Thoracic aorta (tissue), 2 donors: ENCODE results near the gene RIMKLA. TPM values are rescaled to one million over a fixed set of nuclear protein-coding genes. Genes with fewer than 3 reads are reported as not detected.

ENCODE experiments used
- ATAC-seq: fragments of 150-250 bp; one replicate; pipeline ENCODE4 v1.8.0; 2017; ENCODE audit warnings: low read depth; ENCODE audit not compliant: insufficient number of reproducible peaks, low FRiP score
- DNase-seq: peaks from one replicate; pipeline ENCODE4 v3.0.0-alpha.2; 2020; ENCODE audit warnings: low spot score
- H3K27ac ChIP-seq, 2 donors: fragments of 200-600 bp; sonication (generic); 1 replicate in 1 of 2; 2 replicates in 1 of 2; pipeline ENCODE4 v1.5.1; 2016; ENCODE audit warnings: mild to moderate bottlenecking in 2 of 2, moderate library complexity in 2 of 2
- H3K27me3 ChIP-seq: fragments of 200-600 bp; sonication (generic); replicated peaks from 2 replicates; pipeline ENCODE4 v1.6.0; 2016; ENCODE audit warnings: mild to moderate bottlenecking; ENCODE audit not compliant: insufficient read depth
- H3K36me3 ChIP-seq: fragments of 200-600 bp; sonication (generic); one replicate; pipeline ENCODE4 v1.5.1; 2016
- H3K4me1 ChIP-seq, 2 donors: fragments of 200-600 bp; sonication (generic); 1 replicate in 1 of 2; 2 replicates in 1 of 2; pipeline versions ENCODE4 v1.5.1 to v1.6.0; 2016; ENCODE audit warnings: low read depth in 2 of 2, mild to moderate bottlenecking in 1 of 2; ENCODE audit not compliant: control insufficient read depth in 1 of 2
- H3K4me3 ChIP-seq: fragments of 200-600 bp; sonication (generic); 2 replicates; pipeline ENCODE4 v1.5.1; 2016; ENCODE audit warnings: mild to moderate bottlenecking
- H3K9me3 ChIP-seq: fragments of 200-600 bp; sonication (generic); 2 replicates; pipeline ENCODE4 v1.5.1; 2016
- CTCF ChIP-seq: fragments of 200-600 bp; sonication (generic); IDR thresholded peaks from one replicate; pipeline ENCODE4 v1.5.1; 2019; ENCODE audit warnings: antibody characterized with exemption
- total RNA-seq, 2 donors: library from RNA; depleted of rRNA; stranded (reverse); fragments of >200 nt; gene quantifications; one replicate each; pipeline versions ENCODE4 v1.1.0 to v1.2.3, GENCODE V29; 2016

RIMKLA gene
- total RNA-seq, 2 donors from 2014 or later = under 0.01 to 0.14 TPM

- Histone ChIP-seq H3K4me3 (no peak overlapping the region), H3K9me3 (no peaks in the 10 kb centered on the region), H3K4me1 (no peaks in the 10 kb centered on the region), H3K27ac (no peak overlapping the region), H3K36me3 (no peaks in the 10 kb centered on the region), H3K27me3 (no peaks in the 10 kb centered on the region)
- ATAC-seq = no peak
- no peak for DNase-seq
- TF ChIP-seq CTCF = no peak
These were observed 53.7 kb downstream of the RIMKLA start for GRCh38 chr1:42434340-42434739.

GRCh38 chr1:42439940-42440339 lies 59.3 kb downstream of the RIMKLA start:
- H3K9me3 ChIP-seq = no peaks in the 10 kb centered on the region
- no peak overlapping the region for H3K4me3 ChIP-seq
- no peak overlapping the region for H3K27ac ChIP-seq
- DNase-seq (no peak), ATAC-seq (no peak)
- H3K4me1 ChIP-seq = peaks cover 0 to 3% of the 10 kb centered on the region in 2 donors
- no peaks in the 10 kb centered on the region for H3K36me3 ChIP-seq
- H3K27me3 ChIP-seq = no peaks in the 10 kb centered on the region
- TF ChIP-seq CTCF = no peak

- Histone ChIP-seq H3K27me3 (no peaks in the 10 kb centered on the region), H3K9me3 (no peaks in the 10 kb centered on the region), H3K4me1 (peaks cover 0 to 3% of the 10 kb centered on the region in 2 donors), H3K36me3 (no peaks in the 10 kb centered on the region), H3K27ac (no peak overlapping the region), H3K4me3 (no peak overlapping the region)
- DNase-seq = no peak
- no peak for TF ChIP-seq CTCF
- ATAC-seq = no peak
These were observed 62.1 kb downstream of the RIMKLA start for GRCh38 chr1:42442662-42443061.

- no peaks in the 10 kb centered on the region for H3K27me3 ChIP-seq
- H3K4me1 ChIP-seq = no peaks in the 10 kb centered on the region
- no peak overlapping the region for H3K4me3 ChIP-seq
- DNase-seq = no peak
- no peak for ATAC-seq
- H3K36me3 ChIP-seq = no peaks in the 10 kb centered on the region
- TF ChIP-seq CTCF = no peak
- no peak overlapping the region for H3K27ac ChIP-seq
- no peaks in the 10 kb centered on the region for H3K9me3 ChIP-seq
These were observed 68.7 kb downstream of the RIMKLA start for GRCh38 chr1:42449256-42449655.

- no peak for TF ChIP-seq CTCF
- ATAC-seq (no peak), DNase-seq (no peak)
- H3K4me3 ChIP-seq = no peak overlapping the region
- H3K27ac ChIP-seq = no peak overlapping the region
- no peaks in the 10 kb centered on the region for H3K4me1 ChIP-seq
- no peaks in the 10 kb centered on the region for H3K27me3 ChIP-seq
- H3K36me3 ChIP-seq = no peaks in the 10 kb centered on the region
- H3K9me3 ChIP-seq = no peaks in the 10 kb centered on the region
These were observed 69.5 kb downstream of the RIMKLA start for GRCh38 chr1:42450061-42450460.
